ENCODE measurements around the gene TRAF3. TPM values are rescaled to one million over a fixed set of nuclear protein-coding genes. Genes with fewer than 3 reads are reported as not detected.

TRAF3 gene
- total RNA-seq, 5 donors from 2014 or later (not counting 1 experiment from before 2014, with no cell fraction given) = 29.6 to 46.1 (median 35.7) TPM

DNA sequence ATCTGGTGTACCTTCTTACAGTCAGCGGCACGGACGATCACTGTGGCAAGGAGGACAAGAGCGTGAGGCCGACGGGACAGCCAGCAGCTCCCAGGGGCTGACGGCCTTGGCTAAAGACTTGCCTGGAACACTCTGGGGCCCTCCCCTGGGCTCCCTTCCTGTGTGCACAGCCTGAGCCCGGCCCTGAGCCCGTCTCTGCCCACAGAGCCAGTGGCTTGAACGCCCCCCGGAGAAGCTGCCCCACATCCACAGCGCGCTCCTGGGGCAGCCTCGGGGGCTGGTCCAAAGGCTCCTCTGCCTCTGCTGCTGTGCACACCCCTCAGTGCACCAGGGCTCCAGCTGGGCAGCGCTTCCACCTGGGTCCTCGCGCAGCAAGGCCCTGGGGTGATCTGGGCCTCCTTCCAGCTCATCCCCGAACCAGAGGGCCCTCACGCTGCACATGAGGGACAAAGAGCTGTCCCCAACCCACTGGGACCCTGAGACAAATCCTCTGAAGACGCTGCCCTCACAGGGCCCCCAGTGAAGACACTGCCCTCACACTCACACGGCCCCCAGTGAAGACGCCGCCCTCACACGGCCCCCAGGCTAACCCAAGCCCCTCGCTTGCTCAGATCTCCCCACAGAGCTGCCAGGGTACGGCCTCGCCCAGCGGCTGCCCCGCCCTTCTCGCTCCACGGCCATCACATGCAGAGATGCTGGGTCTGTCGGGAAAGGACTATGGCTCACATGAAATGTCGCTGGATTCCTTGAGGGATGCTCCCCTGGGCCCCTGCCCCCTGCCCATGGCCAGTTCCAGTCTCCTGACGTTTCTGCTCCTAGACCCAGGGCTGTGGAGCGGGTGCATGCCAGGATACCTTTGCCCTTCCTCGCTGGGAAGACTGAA is 167.4 kb downstream of the TRAF3 start:
- Mint-ChIP-seq H3K27me3 (no peaks in the 10 kb centered on the region), H3K9me3 (no peaks in the 10 kb centered on the region), H3K27ac (peak overlapping the region in 1 of 2 donors; percentile 58), H3K4me3 (no peak overlapping the region), H3K4me1 (peaks cover 23 to 25% (median 23%) of the 10 kb centered on the region in 3 donors), H3K36me3 (peaks cover 8% of the 10 kb centered on the region)
- peaks cover 0 to 2% of the 10 kb centered on the region in 2 experiments for H3K27me3 ChIP-seq (replicated peaks in 1 of 2; ENCODE audit: control insufficient read depth in 2 of 2, extremely low read depth in 1 of 2, insufficient read depth in 2 of 2, low read length in 1 of 2)
- CTCF ChIA-PET = no interaction called here
- no peaks in the 10 kb centered on the region for H3K36me3 ChIP-seq (ENCODE audit: control insufficient read depth in 2 of 2, extremely low read depth in 1 of 2, insufficient read depth in 1 of 2, low read length in 1 of 2)
- POLR2A ChIA-PET = no interaction called here
- 89% methylated on average over 33 of the region's 36 CpGs for WGBS (ENCODE audit: insufficient coverage)
- DNase-seq (no peak), ATAC-seq (replicated peaks in 1 of 4) (no peak)
- H3K4me3 ChIP-seq (ENCODE audit: control insufficient read depth in 1 of 2, extremely low read depth in 1 of 2, low read length in 1 of 2) = no peak overlapping the region
- H3K4me1 ChIP-seq (ENCODE audit: control insufficient read depth in 1 of 2, extremely low read depth in 1 of 2, insufficient read depth in 2 of 2, low read length in 2 of 2) = peaks cover 8 to 29% of the 10 kb centered on the region in 2 experiments
- H3K9me3 ChIP-seq = no peaks in the 10 kb centered on the region
- H3K27ac ChIP-seq (ENCODE audit: low read length) = no peak overlapping the region

DNA sequence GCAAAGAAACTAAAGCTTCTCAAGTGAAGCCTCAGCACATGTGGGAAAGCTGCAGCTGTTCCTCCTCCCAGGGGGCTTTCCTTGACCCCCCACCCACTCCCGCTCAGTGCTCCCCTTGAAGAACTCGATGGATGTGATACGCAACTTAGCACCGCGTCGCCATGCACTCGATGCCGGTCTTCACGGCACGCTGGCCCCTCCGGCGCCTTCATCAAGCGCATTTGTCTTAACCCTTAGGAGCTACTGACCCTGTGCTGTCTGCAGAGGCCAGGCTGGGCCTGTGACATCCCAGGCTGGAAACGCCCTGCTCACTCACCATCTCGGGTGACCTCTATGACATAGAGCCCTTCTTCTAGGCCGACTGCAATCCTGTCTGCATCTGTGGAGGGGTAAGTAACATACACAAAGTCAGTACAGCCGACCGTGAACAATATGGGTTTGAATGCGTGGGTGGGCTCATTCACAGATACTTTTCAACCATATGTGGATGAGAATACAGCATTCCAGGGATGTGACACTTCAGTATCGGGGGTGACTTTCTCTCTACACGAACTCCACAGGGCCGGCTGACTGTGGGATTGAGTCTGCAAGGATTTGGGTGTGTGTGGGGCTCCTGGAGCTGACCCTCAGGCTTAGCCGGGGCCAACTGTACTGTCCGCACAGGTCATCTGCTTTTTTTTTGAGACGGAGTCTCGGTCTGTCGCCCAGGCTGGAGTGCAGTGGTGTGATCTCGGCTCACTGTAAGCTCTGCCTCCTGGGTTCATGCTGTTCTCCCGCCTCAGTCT is 168.3 kb downstream of the TRAF3 start:
- Mint-ChIP-seq H3K9me3 (no peaks in the 10 kb centered on the region), H3K27ac (no peak overlapping the region), H3K4me1 (peaks cover 25 to 27% (median 26%) of the 10 kb centered on the region in 3 donors), H3K27me3 (no peaks in the 10 kb centered on the region), H3K4me3 (no peak overlapping the region), H3K36me3 (peaks cover 8% of the 10 kb centered on the region)
- Histone ChIP-seq H3K27me3 (replicated peaks in 1 of 2; ENCODE audit: control insufficient read depth in 2 of 2, extremely low read depth in 1 of 2, insufficient read depth in 2 of 2, low read length in 1 of 2) (peaks cover 0 to 2% of the 10 kb centered on the region in 2 experiments), H3K9me3 (no peaks in the 10 kb centered on the region), H3K4me3 (ENCODE audit: control insufficient read depth in 1 of 2, extremely low read depth in 1 of 2, low read length in 1 of 2) (no peak overlapping the region), H3K4me1 (ENCODE audit: control insufficient read depth in 1 of 2, extremely low read depth in 1 of 2, insufficient read depth in 2 of 2, low read length in 2 of 2) (peaks cover 8 to 35% of the 10 kb centered on the region in 2 experiments), H3K27ac (ENCODE audit: low read length) (no peak overlapping the region), H3K36me3 (ENCODE audit: control insufficient read depth in 2 of 2, extremely low read depth in 1 of 2, insufficient read depth in 1 of 2, low read length in 1 of 2) (no peaks in the 10 kb centered on the region)
- ChIA-PET POLR2A (no interaction called here), CTCF (no interaction called here)
- 91% methylated on average over 19 of the region's 29 CpGs for WGBS (ENCODE audit: insufficient coverage)
- DNase-seq (no peak), ATAC-seq (replicated peaks in 1 of 4) (no peak)

DNA sequence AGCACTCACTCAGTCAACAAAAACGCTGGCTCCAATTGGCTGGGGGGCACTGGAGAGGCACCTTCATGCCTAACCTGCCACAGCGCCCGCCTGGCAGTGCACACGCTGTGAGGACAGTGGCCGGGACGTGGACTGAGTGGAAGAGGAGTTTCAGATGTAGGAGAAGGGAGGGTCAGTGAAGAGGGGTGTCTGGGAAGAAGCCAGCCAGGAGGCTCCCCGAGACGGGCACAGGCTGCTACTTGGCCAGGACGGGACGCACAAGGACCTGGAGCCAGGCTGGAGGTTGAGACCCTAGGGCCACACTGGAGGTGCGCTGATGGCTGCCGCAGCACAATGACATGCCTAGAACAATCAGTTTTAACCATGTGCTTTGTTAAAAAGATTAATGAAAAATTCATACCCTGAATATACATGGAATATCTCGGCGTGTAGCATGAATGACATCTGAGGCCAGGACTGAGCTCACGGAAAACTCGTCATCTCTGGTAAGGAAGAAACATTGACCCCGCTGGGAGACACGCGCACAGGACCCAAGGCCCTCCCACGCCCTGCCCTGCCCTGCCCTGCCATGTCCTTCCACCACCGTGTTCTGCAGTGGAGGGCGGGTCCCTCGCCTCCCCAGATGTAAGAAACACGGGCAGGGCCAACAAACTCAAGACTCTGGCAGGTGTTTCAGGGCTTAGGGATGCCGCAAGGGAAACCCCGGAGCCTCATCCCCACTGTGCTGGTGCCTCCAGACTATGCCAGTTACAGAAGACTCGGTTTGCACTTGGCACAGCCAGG is 170.3 kb downstream of the TRAF3 start:
- Mint-ChIP-seq H3K27ac (peak overlapping the region; percentile 80 to 91), H3K27me3 (no peaks in the 10 kb centered on the region), H3K9me3 (no peaks in the 10 kb centered on the region), H3K4me1 (peaks cover 25 to 27% (median 26%) of the 10 kb centered on the region in 3 donors), H3K36me3 (peaks cover 8% of the 10 kb centered on the region), H3K4me3 (peak overlapping the region in 2 of 3 donors; percentile 34 to 70)
- ChIA-PET CTCF (no interaction called here), POLR2A (no interaction called here)
- DNase-seq = no peak
- 93% methylated on average over 18 of the region's 27 CpGs for WGBS (ENCODE audit: insufficient coverage)
- peaks cover 0 to 5% of the 10 kb centered on the region in 2 experiments for H3K27me3 ChIP-seq (replicated peaks in 1 of 2; ENCODE audit: control insufficient read depth in 2 of 2, extremely low read depth in 1 of 2, insufficient read depth in 2 of 2, low read length in 1 of 2)
- H3K27ac ChIP-seq (ENCODE audit: low read length) = no peak overlapping the region
- no peaks in the 10 kb centered on the region for H3K9me3 ChIP-seq
- no peak for ATAC-seq (replicated peaks in 1 of 4)
- H3K36me3 ChIP-seq (ENCODE audit: control insufficient read depth in 2 of 2, extremely low read depth in 1 of 2, insufficient read depth in 1 of 2, low read length in 1 of 2) = no peaks in the 10 kb centered on the region
- peaks cover 8 to 35% of the 10 kb centered on the region in 2 experiments for H3K4me1 ChIP-seq (ENCODE audit: control insufficient read depth in 1 of 2, extremely low read depth in 1 of 2, insufficient read depth in 2 of 2, low read length in 2 of 2)
- no peak overlapping the region for H3K4me3 ChIP-seq (ENCODE audit: control insufficient read depth in 1 of 2, extremely low read depth in 1 of 2, low read length in 1 of 2)

DNA sequence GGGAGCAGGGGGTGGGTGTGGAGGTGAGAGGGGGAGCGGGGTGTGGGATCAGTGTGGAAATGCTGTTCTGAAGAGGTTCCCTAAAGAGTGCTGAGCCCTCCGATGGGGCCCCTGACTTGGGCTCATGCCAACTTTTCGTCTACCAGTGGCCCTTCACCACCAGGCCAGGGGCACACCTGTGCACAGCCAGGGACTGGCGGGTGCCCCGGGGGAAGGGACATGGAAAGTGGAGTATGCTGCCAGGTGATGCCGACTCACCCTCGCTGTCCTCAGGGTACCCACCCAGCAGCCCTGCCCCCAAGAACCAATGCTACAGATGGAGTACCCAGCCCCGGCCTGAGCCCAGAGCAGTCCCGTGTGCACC is 171.4 kb downstream of the TRAF3 start:
- peak overlapping the region; percentile 90 for H3K27ac Mint-ChIP-seq
- H3K9me3 ChIP-seq = no peaks in the 10 kb centered on the region

DNA sequence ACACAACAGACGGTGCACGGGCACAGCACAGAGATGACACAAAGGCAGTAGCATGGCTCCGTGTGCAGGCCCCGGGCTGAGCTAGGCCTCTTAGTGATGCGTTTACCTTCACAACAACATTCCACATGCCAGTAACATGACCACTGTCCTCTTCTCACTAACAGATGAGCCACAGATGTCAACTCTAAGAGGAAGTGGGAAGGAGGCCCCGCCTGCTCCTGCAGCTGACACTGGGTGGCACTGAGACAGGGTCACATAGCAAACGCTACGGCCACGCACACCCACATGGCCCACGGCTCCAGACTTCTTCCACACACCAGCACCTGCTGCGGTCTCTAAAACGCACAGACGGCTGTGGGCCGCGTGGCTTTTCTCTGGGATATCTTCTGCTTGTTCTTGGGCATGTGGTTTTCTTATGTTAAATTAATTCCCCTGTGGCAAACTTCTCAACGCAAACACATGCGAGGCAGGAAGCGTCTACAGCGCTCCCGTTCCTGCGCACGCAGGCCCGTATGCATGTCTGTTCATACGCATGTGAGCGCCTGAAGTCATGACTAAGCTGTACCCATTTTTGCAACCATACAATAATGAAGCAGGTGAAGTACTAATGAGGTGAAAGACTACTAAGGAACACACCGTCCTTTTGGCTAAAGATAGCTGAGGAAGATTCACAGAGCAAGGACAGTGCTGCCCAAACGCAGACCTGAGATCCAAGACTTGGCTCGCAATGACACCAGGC is 172.0 kb downstream of the TRAF3 start:
- H3K9me3 Mint-ChIP-seq = no peaks in the 10 kb centered on the region

More for the DNA sequence above, 171.4 kb downstream of the TRAF3 start:
- Histone ChIP-seq H3K27me3 (replicated peaks in 1 of 2; ENCODE audit: control insufficient read depth in 2 of 2, extremely low read depth in 1 of 2, insufficient read depth in 2 of 2, low read length in 1 of 2) (peaks cover 0 to 5% of the 10 kb centered on the region in 2 experiments), H3K4me3 (ENCODE audit: control insufficient read depth in 1 of 2, extremely low read depth in 1 of 2, low read length in 1 of 2) (no peak overlapping the region), H3K36me3 (ENCODE audit: control insufficient read depth in 2 of 2, extremely low read depth in 1 of 2, insufficient read depth in 1 of 2, low read length in 1 of 2) (no peaks in the 10 kb centered on the region), H3K4me1 (ENCODE audit: control insufficient read depth in 1 of 2, extremely low read depth in 1 of 2, insufficient read depth in 2 of 2, low read length in 2 of 2) (peaks cover 8 to 35% of the 10 kb centered on the region in 2 experiments), H3K27ac (ENCODE audit: low read length) (peak overlapping the region; percentile 52)
- Mint-ChIP-seq H3K36me3 (peaks cover 13% of the 10 kb centered on the region), H3K27me3 (no peaks in the 10 kb centered on the region), H3K9me3 (no peaks in the 10 kb centered on the region), H3K4me1 (peaks cover 25 to 27% (median 26%) of the 10 kb centered on the region in 3 donors), H3K4me3 (peak overlapping the region; percentile 0 to 48 (median 5))
- ATAC-seq (replicated peaks in 1 of 4) (no peak), DNase-seq (no peak)
- POLR2A ChIA-PET = no interaction called here
- CTCF ChIA-PET = no interaction called here
- 71% methylated on average over 3 of the region's 9 CpGs for WGBS (ENCODE audit: insufficient coverage)

More for the DNA sequence above, 172.0 kb downstream of the TRAF3 start:
- ChIA-PET POLR2A (no interaction called here), CTCF (interaction anchor here in 1 of 2 donors (0.5 kb wide), 1 partner anchor 264 kb away, joined by 4 read pairs; no protein-coding TSS in a partner anchor)
- Histone ChIP-seq H3K27ac (ENCODE audit: low read length) (peak overlapping the region; percentile 52), H3K36me3 (ENCODE audit: control insufficient read depth in 2 of 2, extremely low read depth in 1 of 2, insufficient read depth in 1 of 2, low read length in 1 of 2) (no peaks in the 10 kb centered on the region), H3K9me3 (no peaks in the 10 kb centered on the region), H3K27me3 (replicated peaks in 1 of 2; ENCODE audit: control insufficient read depth in 2 of 2, extremely low read depth in 1 of 2, insufficient read depth in 2 of 2, low read length in 1 of 2) (peaks cover 0 to 5% of the 10 kb centered on the region in 2 experiments), H3K4me3 (ENCODE audit: control insufficient read depth in 1 of 2, extremely low read depth in 1 of 2, low read length in 1 of 2) (no peak overlapping the region), H3K4me1 (ENCODE audit: control insufficient read depth in 1 of 2, extremely low read depth in 1 of 2, insufficient read depth in 2 of 2, low read length in 2 of 2) (peaks cover 8 to 35% of the 10 kb centered on the region in 2 experiments)
- Mint-ChIP-seq H3K27me3 (no peaks in the 10 kb centered on the region), H3K4me1 (peaks cover 25 to 27% (median 26%) of the 10 kb centered on the region in 3 donors), H3K27ac (peak overlapping the region; percentile 90), H3K36me3 (peaks cover 14% of the 10 kb centered on the region), H3K4me3 (peak overlapping the region; percentile 5 to 48 (median 31))
- 49% methylated on average over 9 of the region's 28 CpGs for WGBS (ENCODE audit: insufficient coverage)
- peak in 34 of 35 experiments; percentile 15 to 74 (median 48) for DNase-seq
- ATAC-seq (replicated peaks in 1 of 4) = peak; percentile 83 to 88 (median 86)
